ENCODE measurements around the gene TPRN. TPM values are rescaled to one million over a fixed set of nuclear protein-coding genes. Genes with fewer than 3 reads are reported as not detected.

Gene TPRN
- total RNA-seq, 1 donor from 2014 or later = 2.8 TPM

GRCh38 chr9:137161558-137162486, 38.7 kb downstream of the TPRN start:
- peaks cover 63% of the 10 kb centered on the region for H3K27me3 ChIP-seq
- H3K4me1 ChIP-seq = peaks cover 10 to 13% of the 10 kb centered on the region in 2 donors
- H3K27ac ChIP-seq = no peak overlapping the region
- no peaks in the 10 kb centered on the region for H3K36me3 ChIP-seq
- no peak for TF ChIP-seq CTCF (IDR thresholded peaks at IDR 0.05)
- no peaks in the 10 kb centered on the region for H3K9me3 ChIP-seq
- H3K4me3 ChIP-seq = no peak overlapping the region
- intact Hi-C loops (cut with DNase I) = no loop called here
- DNase-seq (ENCODE audit: low spot score in 2 of 2) = no peak

- H3K27me3 ChIP-seq = peaks cover 55% of the 10 kb centered on the region
- no peak overlapping the region for H3K27ac ChIP-seq
- TF ChIP-seq CTCF (IDR thresholded peaks at IDR 0.05) = no peak
- no peak overlapping the region for H3K4me3 ChIP-seq
- no peaks in the 10 kb centered on the region for H3K36me3 ChIP-seq
- intact Hi-C loops (cut with DNase I) = no loop called here
- DNase-seq (ENCODE audit: low spot score in 2 of 2) = no peak
- H3K9me3 ChIP-seq = no peaks in the 10 kb centered on the region
- peaks cover 10 to 17% of the 10 kb centered on the region in 2 donors for H3K4me1 ChIP-seq
These were observed 39.6 kb downstream of the TPRN start for GRCh38 chr9:137160716-137161557.

GRCh38 chr9:137160054-137160425, 40.5 kb downstream of the TPRN start:
- Histone ChIP-seq H3K27ac (no peak overlapping the region), H3K4me1 (peaks cover 10 to 17% of the 10 kb centered on the region in 2 donors), H3K27me3 (peaks cover 49% of the 10 kb centered on the region), H3K9me3 (no peaks in the 10 kb centered on the region), H3K4me3 (no peak overlapping the region), H3K36me3 (no peaks in the 10 kb centered on the region)
- no peak for DNase-seq (ENCODE audit: low spot score in 2 of 2)
- no peak for TF ChIP-seq CTCF (IDR thresholded peaks at IDR 0.05)
- intact Hi-C loops (cut with DNase I) = no loop called here

- H3K27me3 ChIP-seq = peaks cover 49% of the 10 kb centered on the region
- intact Hi-C loops (cut with DNase I) = no loop called here
These were observed 41.2 kb downstream of the TPRN start for GRCh38 chr9:137159105-137160053.

More at GRCh38 chr9:137159105-137160053, 41.2 kb downstream of the TPRN start:
- no peak for TF ChIP-seq CTCF (IDR thresholded peaks at IDR 0.05)
- Histone ChIP-seq H3K4me1 (peaks cover 10 to 17% of the 10 kb centered on the region in 2 donors), H3K9me3 (no peaks in the 10 kb centered on the region), H3K36me3 (no peaks in the 10 kb centered on the region), H3K27ac (no peak overlapping the region), H3K4me3 (no peak overlapping the region)
- no peak for DNase-seq (ENCODE audit: low spot score in 2 of 2)

All from ascending aorta (tissue), 2 donors.